NCI-H446 treated with DMSO at 0.1 percent for 48 hours (cell line): ENCODE measurements around the gene PXN.
A peak's percentile ranks its signal among the peaks of the same experiment; 100 is the strongest.

Experiments
- DNase-seq: peaks from one replicate; lab custom pipeline; 2025; lab: John Stamatoyannopoulos, UW

Gene PXN

GRCh38 chr12:120265473-120266179 is at the start of gene PXN:
Gene PXN (minus strand): TSS chr12:120265730. CDS start chr12:120265629, 101 bp downstream.
- peak; percentile 24 for DNase-seq

GRCh38 chr12:120314220-120314619 is 48.7 kb upstream of the PXN start:
- no peak for DNase-seq

GRCh38 chr12:120301962-120302815 is 36.7 kb upstream of the PXN start, which contains the start of gene SIRT4:
Gene SIRT4 (plus strand): TSS chr12:120302321. CDS start chr12:120303562, 1,241 bp downstream.
- peak; percentile 88 for DNase-seq

- DNase-seq, result peak; percentile 99
Measured at GRCh38 chr12:120292661-120293531, 27.4 kb upstream of the PXN start, which contains the start of gene RNU4-1. Gene RNU4-1 (minus strand): TSS chr12:120293237.

GRCh38 chr12:120292411-120292660 is 26.8 kb upstream of the PXN start:
- DNase-seq, result no peak

GRCh38 chr12:120290609-120291305 is 25.2 kb upstream of the PXN start:
- no peak for DNase-seq

- no peak for DNase-seq
Measured at GRCh38 chr12:120287491-120287890, 22.0 kb upstream of the PXN start.

GRCh38 chr12:120286768-120287490 is 21.4 kb upstream of the PXN start:
- DNase-seq, result no peak

- no peak for DNase-seq
Measured at GRCh38 chr12:120284381-120284780, 18.9 kb upstream of the PXN start.

GRCh38 chr12:120283318-120283717 is 17.8 kb upstream of the PXN start:
- no peak for DNase-seq

GRCh38 chr12:120278137-120279069 is 12.9 kb upstream of the PXN start:
- DNase-seq, result no peak

GRCh38 chr12:120276734-120277133 is 11.2 kb upstream of the PXN start:
- no peak for DNase-seq

- DNase-seq, result no peak
Measured at GRCh38 chr12:120267736-120268135, 2.2 kb upstream of the PXN start.

- no peak for DNase-seq
Measured at GRCh38 chr12:120266180-120266870, 795 bp upstream of the PXN start.

GRCh38 chr12:120264904-120265472 is 542 bp downstream of the PXN start:
- DNase-seq, result no peak

- no peak for DNase-seq
Measured at GRCh38 chr12:120264086-120264903, 1.2 kb downstream of the PXN start.

- DNase-seq, result no peak
Measured at GRCh38 chr12:120263748-120264085, 1.8 kb downstream of the PXN start.
